ENCODE results near the gene UCHL3. TPM values are rescaled to one million over a fixed set of nuclear protein-coding genes. Genes with fewer than 3 reads are reported as not detected.

The UCHL3 gene
- total and polyA plus RNA-seq, 9 donors: 8.6 to 39.5 (median 13.0) TPM

- no peak overlapping the region for H3K4me3 ChIP-seq
- no peaks in the 10 kb centered on the region for H3K4me1 ChIP-seq (ENCODE audit: insufficient read depth)
- H3K27ac ChIP-seq: no peak overlapping the region
- TF ChIP-seq EP300 (IDR thresholded peaks at IDR 0.05): no peak
- TF ChIP-seq POLR2A (IDR thresholded peaks at IDR 0.05): no peak
- no peak for TF ChIP-seq CTCF (IDR thresholded peaks at IDR 0.05)
- H3K9me3 ChIP-seq: no peaks in the 10 kb centered on the region
- 93 to 96% (median 95%) methylated on average over 5 of the region's 5 CpGs for WGBS, 3 donors
- no peak for DNase-seq
- no peaks in the 10 kb centered on the region for H3K36me3 ChIP-seq
- H3K27me3 ChIP-seq: no peaks in the 10 kb centered on the region
- intact Hi-C loops (cut with DNase I): no loop called here
These were observed 36.3 kb upstream of the UCHL3 start for GRCh38 chr13:75513271-75513670.

GRCh38 chr13:75514080-75514995 is 35.3 kb upstream of the UCHL3 start:
- 87 to 90% (median 89%) methylated on average over 3 of the region's 3 CpGs for WGBS, 3 donors
- no peak overlapping the region for H3K27ac ChIP-seq
- no peak overlapping the region for H3K4me3 ChIP-seq
- no peak for TF ChIP-seq POLR2A (IDR thresholded peaks at IDR 0.05)
- no peaks in the 10 kb centered on the region for H3K27me3 ChIP-seq
- no peaks in the 10 kb centered on the region for H3K9me3 ChIP-seq
- no peaks in the 10 kb centered on the region for H3K36me3 ChIP-seq
- DNase-seq: no peak
- intact Hi-C loops (cut with DNase I): no loop called here
- H3K4me1 ChIP-seq (ENCODE audit: insufficient read depth): no peaks in the 10 kb centered on the region

GRCh38 chr13:75518439-75519088 is 31.0 kb upstream of the UCHL3 start:
- no peak for DNase-seq
- intact Hi-C loops (cut with DNase I): no loop called here
- no peaks in the 10 kb centered on the region for H3K4me1 ChIP-seq (ENCODE audit: insufficient read depth)
- H3K9me3 ChIP-seq: no peaks in the 10 kb centered on the region
- no peak overlapping the region for H3K4me3 ChIP-seq
- TF ChIP-seq EP300 (IDR thresholded peaks at IDR 0.05): no peak
- no peak for TF ChIP-seq CTCF (IDR thresholded peaks at IDR 0.05)
- no peak for TF ChIP-seq POLR2A (IDR thresholded peaks at IDR 0.05)
- H3K27me3 ChIP-seq: no peaks in the 10 kb centered on the region
- H3K36me3 ChIP-seq: no peaks in the 10 kb centered on the region
- no peak overlapping the region for H3K27ac ChIP-seq
- WGBS, 3 donors: 96% methylated on average over 30 of the region's 30 CpGs

- Histone ChIP-seq H3K27me3 (no peaks in the 10 kb centered on the region), H3K9me3 (no peaks in the 10 kb centered on the region), H3K27ac (no peak overlapping the region), H3K4me3 (no peak overlapping the region), H3K36me3 (no peaks in the 10 kb centered on the region), H3K4me1 (ENCODE audit: insufficient read depth) (no peaks in the 10 kb centered on the region)
- DNase-seq: no peak
- no peak for TF ChIP-seq CTCF (IDR thresholded peaks at IDR 0.05)
- TF ChIP-seq POLR2A (IDR thresholded peaks at IDR 0.05): no peak
- TF ChIP-seq EP300 (IDR thresholded peaks at IDR 0.05): no peak
- WGBS, 3 donors: 86 to 95% (median 93%) methylated on average over 3 of the region's 3 CpGs
- intact Hi-C loops (cut with DNase I): no loop called here
These were observed 27.6 kb upstream of the UCHL3 start for GRCh38 chr13:75521956-75522355.

GRCh38 chr13:75530549-75530961 is 19.0 kb upstream of the UCHL3 start:
- H3K4me3 ChIP-seq: no peak overlapping the region
- no peak for DNase-seq
- no peaks in the 10 kb centered on the region for H3K4me1 ChIP-seq (ENCODE audit: insufficient read depth)
- H3K9me3 ChIP-seq: no peaks in the 10 kb centered on the region
- no peak for TF ChIP-seq EP300 (IDR thresholded peaks at IDR 0.05)
- no peak for TF ChIP-seq POLR2A (IDR thresholded peaks at IDR 0.05)
- TF ChIP-seq CTCF (IDR thresholded peaks at IDR 0.05): no peak
- no peaks in the 10 kb centered on the region for H3K27me3 ChIP-seq
- no peak overlapping the region for H3K27ac ChIP-seq
- intact Hi-C loops (cut with DNase I): no loop called here
- H3K36me3 ChIP-seq: no peaks in the 10 kb centered on the region
